GM19035 (cell line): ENCODE measurements around the gene MTFMT.

Experiments used
- ATAC-seq: cut with Tn5 transposase; IDR thresholded peaks from one replicate; pipeline ENCODE4 v1.9.1; 2021; ENCODE audit not compliant: unreplicated experiment

Gene MTFMT

DNA sequence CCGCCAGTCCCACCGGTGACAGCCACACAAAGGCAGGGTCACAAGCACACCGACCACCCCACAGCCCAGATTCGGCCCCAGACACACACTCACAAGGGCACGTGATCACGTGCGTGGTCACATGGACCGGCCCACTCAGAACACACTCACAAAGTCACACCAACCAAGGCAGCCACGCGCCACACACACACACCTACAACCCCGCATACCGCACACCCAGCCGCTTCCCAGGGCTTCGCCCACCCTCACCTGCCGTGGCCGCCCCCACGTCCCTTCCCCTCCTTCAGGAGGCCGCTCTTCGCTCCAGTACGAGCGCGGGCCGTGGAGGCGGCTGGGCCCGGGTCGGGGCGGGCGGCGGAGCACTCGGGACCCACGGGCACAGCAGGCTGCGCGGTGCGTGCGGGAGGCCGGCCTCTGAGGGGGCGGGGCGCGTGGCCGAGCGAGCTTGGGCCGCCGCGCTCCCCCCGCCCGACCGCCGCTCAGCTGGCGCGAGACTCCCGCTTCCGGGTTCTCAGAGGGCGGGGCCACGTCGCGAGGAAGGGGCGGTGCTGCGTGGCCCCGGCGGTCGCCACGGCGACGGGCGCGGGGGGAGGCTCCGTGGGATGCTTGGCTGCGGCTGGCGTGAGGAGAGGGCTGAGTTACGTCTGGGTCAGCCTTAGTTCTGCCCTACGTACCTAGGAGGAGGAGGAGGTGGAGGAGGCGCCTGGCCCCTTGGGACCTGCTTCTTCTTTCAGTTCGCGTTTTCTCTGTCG, 39.8 kb downstream of the MTFMT start, which contains the start of gene SPG21:
Gene SPG21, minus strand, starts transcription at position 499 of the 752 bp plus-strand sequence. CDS start 6,345 bp downstream, outside the sequence.
- ATAC-seq = peak; percentile 96

DNA sequence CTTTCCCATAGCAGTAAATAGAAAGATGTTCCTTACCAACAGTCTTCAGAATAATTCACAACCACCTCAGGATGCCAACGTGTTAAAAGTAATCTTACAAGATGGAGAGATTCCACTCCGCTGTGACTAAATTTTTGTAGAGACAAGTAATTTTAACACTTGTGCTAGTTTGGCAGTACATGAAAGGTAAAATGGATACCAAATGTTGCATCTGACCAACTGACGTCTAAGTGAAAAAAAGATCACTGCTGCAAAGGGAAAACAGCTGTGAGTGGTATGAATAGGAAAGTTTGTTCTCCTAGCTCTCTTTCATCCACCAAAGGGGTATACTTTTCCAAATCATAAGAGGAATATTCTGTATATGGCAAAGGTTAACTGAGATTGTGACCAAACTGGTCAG, 42.3 kb downstream of the MTFMT start:
- ATAC-seq = no peak

DNA sequence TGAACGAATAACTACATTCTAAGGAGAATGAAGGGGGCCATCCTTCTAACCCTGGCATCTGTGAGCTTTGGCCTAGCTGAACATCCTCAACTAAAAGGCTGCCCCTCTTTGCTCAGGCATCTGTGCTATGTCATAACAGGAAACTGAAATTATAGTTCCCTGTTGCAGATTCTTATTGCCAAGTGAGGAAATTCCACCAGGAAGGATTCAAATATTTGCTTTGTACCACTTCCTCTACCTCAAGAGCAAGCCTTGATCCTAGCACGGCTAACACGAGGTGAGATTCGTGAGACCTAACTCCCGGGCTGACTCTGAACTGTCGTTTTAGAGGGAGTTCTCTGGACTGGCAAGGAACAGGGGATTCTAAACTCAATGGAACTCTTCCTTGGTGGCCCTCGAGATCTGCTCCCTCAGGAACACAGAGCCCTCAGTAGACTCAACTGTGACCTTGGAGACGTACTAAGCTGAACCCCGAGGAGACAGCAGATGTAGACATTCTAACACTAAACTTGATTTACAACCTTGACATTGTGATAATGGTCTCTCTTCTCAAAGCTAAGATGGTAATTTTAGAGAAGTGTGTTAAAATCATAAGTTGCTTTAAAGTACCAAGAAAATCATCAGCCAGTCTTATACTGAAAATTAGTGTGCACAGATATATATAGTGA, 43.9 kb downstream of the MTFMT start:
- no peak for ATAC-seq

DNA sequence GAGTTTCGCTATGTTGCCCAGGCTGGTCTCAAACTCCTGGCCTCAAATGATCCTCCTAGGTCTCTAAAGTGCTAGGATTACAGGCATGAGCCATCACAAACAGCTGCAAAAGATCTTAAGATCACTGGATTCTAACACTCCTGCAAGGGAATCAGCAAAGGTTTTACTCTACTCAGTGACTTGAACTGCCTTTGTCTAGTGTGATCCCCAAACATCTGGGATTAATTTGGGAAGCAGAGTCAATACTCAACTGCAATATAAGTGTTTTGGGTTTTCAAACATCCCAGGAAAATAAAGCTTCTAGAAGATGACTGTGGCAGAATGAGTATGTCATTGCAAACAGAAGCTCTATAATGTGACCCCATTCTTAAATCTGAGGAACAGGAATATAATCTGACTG, 47.0 kb downstream of the MTFMT start:
- no peak for ATAC-seq

DNA sequence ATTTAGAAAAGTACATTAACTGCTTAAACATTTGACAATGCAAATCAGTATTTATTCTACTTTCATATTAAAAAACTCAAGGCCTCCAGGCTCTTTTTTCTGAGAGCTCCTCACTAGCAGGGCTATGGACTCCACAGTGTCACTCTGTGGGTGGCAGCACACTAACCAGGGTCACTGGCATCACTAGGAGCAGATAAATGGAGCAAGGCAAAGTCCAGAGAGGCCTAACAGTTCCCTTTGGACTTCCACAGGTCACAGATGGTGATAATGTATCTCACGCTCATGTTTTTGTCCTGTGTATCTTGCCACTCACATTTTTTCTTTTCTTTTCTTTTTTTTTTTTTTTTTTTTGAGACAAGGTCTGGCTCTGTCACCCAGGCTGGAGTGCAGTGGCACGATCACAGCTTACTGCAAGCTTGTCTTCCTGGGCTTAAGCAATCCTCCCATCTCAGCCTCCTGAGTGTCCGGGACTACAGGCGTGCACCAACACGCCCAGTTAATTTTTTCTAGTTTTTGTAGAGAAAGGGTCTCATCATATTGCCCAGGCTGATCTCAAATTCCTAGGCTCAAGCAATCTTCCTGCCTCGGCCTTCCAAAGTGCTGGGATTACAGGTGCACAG, 47.5 kb downstream of the MTFMT start:
- ATAC-seq = no peak

DNA sequence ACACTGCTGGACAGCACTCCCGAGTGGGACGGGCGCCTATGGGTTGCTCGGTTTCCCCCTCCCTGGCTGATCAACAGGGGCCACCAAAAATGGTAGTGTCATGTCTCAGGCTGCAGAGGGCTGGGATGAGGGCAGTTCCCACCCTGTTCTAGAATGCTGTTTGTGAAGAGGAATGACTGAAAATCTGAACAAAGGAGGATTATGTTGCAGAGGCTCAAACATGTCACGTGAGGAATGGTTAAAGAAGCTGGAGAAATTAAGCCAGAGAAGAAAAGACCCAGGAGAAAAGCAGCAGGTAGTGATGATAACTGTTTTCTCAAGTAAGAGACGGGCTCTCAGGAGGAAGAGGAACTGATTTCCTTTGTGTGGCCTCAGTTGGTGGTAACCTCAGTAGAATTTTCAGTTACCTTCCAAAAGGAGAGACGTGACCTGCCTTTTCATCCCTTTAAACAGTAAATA, 50.2 kb downstream of the MTFMT start:
- ATAC-seq = no peak

DNA sequence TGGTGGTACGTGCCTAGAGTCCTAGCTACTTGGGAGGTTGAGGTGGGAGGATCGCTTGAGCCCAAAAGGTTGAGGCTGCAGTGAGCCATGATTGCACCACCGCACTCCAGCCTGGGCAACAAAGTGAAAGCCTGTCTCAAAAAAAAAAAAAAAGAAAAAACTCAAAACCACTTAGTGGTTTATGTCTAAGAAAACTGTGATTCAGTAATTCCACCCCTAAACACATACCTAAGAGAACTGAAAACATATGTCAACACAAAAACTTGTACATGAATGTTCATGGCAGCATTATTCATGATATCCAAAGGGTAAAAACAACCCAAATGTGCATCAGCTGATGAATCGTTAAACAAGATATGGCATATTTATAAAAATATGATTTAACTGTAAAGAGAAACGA, 54.0 kb downstream of the MTFMT start:
- ATAC-seq = no peak

DNA sequence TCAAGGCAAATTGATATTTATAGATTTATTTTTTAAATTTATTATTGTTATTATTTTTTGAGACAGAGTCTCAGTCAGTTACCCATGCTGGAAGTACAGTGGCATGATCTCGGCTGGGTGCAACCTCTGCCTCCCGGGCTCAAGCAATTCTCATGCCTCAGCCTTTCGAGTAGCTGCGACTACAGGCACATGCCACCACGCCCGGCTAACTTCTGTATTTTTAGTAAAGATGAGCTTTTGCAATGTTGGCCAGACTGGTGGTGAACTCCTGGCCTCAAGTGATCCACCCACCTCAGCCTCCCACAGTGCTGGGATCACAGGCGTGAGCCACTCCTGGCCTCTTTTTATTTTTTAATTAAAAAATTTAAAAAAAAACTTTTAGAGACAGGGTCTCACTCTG, 58.7 kb downstream of the MTFMT start:
- no peak for ATAC-seq

DNA sequence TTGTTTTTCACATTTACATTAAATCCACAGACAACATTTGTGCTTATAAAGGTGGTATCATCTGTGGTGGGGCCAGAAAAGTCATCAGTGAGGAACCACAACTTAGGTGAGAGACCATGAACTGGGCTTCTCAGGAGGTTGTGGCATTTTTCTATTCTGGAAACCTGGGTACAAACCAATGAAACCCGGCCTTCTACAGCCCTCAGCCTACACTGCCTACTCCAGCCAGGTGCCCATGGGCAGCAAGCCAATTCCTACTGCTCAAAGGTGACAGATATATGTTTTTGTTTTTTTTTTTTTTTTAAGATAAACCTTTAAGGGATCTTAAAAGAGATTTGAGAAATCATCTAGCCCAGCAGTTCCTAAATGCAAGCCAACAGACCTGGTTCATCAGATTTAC, 60.0 kb downstream of the MTFMT start:
- no peak for ATAC-seq

DNA sequence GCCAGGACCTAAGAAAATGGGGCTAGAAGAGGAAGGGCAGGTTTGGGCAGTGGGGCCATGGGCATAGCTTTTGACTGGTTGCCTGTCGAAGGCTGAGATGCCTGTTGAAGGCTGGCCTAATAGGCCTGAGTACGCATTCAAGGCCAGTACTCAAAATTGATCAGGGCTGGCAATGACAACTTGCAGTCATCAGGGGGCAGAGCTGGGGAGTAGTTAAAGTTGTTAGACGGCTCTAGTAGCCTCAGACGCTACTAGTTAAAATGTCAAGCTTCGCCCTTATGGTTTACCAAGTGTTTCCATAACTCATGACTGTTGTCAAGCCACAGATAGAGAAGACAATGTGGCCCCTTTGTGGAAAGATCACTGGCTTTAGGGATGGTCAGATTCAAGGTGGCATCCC, 68.4 kb downstream of the MTFMT start:
- ATAC-seq = no peak

DNA sequence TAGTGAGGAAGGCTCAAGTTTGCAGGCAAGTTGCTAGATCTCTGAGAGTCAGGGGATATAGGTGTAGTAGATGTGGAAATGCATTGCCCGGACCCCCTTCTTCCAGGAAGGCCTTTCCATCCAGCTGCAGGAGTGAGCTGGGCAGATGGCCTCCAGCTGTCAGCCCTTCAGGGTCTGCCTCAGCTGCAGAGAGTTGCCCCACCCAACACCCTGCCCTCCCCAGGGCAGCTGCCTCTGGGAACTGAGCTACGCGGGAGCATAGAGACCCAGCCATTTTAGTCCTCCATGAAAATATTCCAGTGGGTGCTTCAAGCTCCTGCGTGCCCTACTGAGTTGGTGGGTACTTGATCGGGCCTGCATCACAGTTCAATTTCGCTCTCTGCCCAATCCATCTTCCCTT, 69.3 kb downstream of the MTFMT start:
- no peak for ATAC-seq

DNA sequence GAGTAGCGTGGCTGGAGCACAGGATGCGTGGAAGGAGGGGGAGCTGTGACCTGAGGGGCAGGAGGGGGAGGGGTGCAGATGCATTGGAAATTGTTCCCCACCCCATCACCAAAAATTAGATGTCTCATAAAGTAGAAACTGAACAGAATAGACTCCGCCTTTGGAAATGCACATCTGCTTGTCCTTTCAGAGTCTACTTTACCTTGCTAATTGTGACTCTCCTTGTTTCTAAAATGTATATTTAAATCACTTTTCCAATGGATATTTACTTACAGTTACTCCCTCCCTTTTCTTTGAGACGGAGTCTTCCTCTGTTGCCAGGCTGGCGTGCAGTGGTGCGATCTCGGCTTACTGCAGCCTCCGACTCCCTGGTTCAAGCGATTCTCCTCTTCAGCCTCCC, 70.3 kb downstream of the MTFMT start:
- no peak for ATAC-seq

DNA sequence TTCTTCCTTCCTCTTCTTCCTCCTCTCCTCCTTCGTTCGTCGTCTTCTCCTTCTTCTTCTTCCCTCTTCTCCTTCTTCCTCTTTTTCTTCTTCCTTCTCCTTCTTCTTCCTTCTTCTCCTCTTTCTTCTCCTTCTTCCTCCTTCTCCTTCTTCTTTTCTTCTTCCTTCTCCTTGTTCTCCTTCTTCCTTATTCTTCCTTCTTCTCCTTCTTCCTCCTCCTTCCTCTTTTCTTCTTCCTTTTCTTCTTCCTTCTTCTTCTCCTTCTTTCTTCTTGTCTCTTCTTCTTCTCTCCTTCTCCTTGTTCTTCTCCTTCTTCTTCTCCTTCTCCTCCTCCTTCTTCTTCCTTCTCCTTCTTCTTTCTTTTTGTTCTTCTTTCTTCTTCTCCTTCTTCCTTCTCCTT, 75.0 kb downstream of the MTFMT start:
- ATAC-seq = no peak

DNA sequence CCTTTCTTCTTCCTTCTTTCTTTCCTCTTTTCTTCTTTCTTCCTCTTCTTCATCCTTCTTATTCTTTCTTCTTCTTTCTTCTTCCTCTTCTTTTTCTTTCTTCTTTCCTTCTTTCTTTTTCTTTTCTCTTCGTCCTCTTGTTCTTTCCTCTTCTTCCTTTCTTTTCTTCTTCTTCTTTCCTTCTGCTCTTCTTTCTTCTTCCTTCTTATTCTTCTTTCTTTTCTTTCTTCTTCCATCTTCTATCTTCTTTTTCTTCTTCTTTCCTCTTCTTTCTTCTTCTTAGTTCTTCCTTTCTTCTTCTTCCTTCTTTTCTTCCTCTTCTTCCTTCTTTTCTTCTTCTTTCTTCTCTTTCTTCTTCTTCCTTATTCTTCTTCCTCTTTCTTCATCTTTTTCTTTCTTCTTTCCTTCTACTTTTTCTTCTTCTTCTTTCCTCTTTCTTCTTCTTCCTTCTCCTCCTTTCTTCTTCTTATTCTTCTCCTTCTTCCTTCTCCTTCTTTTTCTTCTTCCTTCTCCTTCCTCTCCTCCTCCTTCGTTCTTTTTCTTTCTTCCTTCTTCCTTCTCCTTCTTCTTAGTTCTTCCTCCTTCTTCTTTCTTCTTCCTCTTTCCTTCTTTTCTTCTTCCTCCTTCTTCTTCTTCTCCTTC, 77.5 kb downstream of the MTFMT start:
- no peak for ATAC-seq
